ENCODE measurements around the gene ADCYAP1R1. TPM values are rescaled to one million over a fixed set of nuclear protein-coding genes. Genes with fewer than 3 reads are reported as not detected.

ADCYAP1R1 gene
- total RNA-seq, 1 experiment from 2014 or later: 8.9 TPM

GRCh38 chr7:31049005-31049765, 2.9 kb upstream of the ADCYAP1R1 start:
- DNase-seq: no peak
- TF ChIP-seq, protein P1, sequence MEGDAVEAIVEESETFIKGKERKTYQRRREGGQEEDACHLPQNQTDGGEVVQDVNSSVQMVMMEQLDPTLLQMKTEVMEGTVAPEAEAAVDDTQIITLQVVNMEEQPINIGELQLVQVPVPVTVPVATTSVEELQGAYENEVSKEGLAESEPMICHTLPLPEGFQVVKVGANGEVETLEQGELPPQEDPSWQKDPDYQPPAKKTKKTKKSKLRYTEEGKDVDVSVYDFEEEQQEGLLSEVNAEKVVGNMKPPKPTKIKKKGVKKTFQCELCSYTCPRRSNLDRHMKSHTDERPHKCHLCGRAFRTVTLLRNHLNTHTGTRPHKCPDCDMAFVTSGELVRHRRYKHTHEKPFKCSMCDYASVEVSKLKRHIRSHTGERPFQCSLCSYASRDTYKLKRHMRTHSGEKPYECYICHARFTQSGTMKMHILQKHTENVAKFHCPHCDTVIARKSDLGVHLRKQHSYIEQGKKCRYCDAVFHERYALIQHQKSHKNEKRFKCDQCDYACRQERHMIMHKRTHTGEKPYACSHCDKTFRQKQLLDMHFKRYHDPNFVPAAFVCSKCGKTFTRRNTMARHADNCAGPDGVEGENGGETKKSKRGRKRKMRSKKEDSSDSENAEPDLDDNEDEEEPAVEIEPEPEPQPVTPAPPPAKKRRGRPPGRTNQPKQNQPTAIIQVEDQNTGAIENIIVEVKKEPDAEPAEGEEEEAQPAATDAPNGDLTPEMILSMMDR (conservative IDR thresholded peaks at IDR 0.05): no peak
- Histone ChIP-seq H4K20me1 (ENCODE audit: control insufficient read depth, insufficient read depth, insufficient read length) (no peaks in the 10 kb centered on the region), H3K18ac (ENCODE audit: insufficient read length, low read depth, low read length) (no peak overlapping the region), H3K56ac (ENCODE audit: insufficient read length, low read depth, low read length) (no peak overlapping the region), H3K9ac (ENCODE audit: extremely low read depth, insufficient read length, low read length) (no peak overlapping the region), H3K4me2 (ENCODE audit: insufficient read depth, insufficient read length, low read length) (no peak overlapping the region), H3T11ph (ENCODE audit: low read length) (no peak overlapping the region), H3K79me1 (ENCODE audit: insufficient read depth, low read depth, low read length, poor library complexity, severe bottlenecking) (no peaks in the 10 kb centered on the region), H3K4me1 (ENCODE audit: insufficient read depth, low read length) (0 out of 2 replicates have a peak, but pooled peaks cover 2% of the 10 kb centered on the region), H3K27me3 (ENCODE audit: insufficient read depth, low read length) (peaks cover 10% of the 10 kb centered on the region; the same call in 1 of the 2 replicates), H3K4ac (ENCODE audit: low read depth, low read length) (no peak overlapping the region), H3K79me2 (ENCODE audit: insufficient read depth, low read length) (no peaks in the 10 kb centered on the region), H2BK120ac (ENCODE audit: low read depth, low read length, poor library complexity, severe bottlenecking) (no peak overlapping the region), H3K23ac (ENCODE audit: insufficient read length, low read depth, low read length) (no peak overlapping the region), H2BK20ac (ENCODE audit: low read depth, low read length, poor library complexity, severe bottlenecking) (no peak overlapping the region), H2BK12ac (ENCODE audit: insufficient read length, low read depth, low read length) (no peak overlapping the region), H3K14ac (ENCODE audit: insufficient read depth, low read length) (no peak overlapping the region), H2BK15ac (ENCODE audit: low read depth, low read length) (no peak overlapping the region), H4K5ac (ENCODE audit: insufficient read length, low read depth, low read length) (no peak overlapping the region), H4K8ac (replicated peaks; ENCODE audit: insufficient read length, low read depth, low read length) (no peak overlapping the region), H3K23me2 (ENCODE audit: insufficient read length, low read depth, low read length, poor library complexity, severe bottlenecking) (peaks cover 11% of the 10 kb centered on the region), H3K9me3 (ENCODE audit: control insufficient read depth, low read depth, low read length) (no peaks in the 10 kb centered on the region), H2AFZ (ENCODE audit: low read length) (no peak overlapping the region), H2AK5ac (ENCODE audit: insufficient read length, low read length) (no peak overlapping the region), H4K91ac (ENCODE audit: insufficient read length, low read depth, low read length) (no peak overlapping the region), H2BK5ac (ENCODE audit: insufficient read length, low read length) (no peak overlapping the region), H3K27ac (ENCODE audit: insufficient read length, low read depth, low read length) (no peak overlapping the region)
- Mint-ChIP-seq H3K4me3 (no peak overlapping the region), H3K4me1 (peaks cover 26 to 44% of the 10 kb centered on the region in 2 experiments), H3K27me3 (ENCODE audit: low read depth) (peaks cover 51% of the 10 kb centered on the region), H3K36me3 (ENCODE audit: insufficient read depth in 1 of 3, low read depth in 3 of 3) (no peaks in the 10 kb centered on the region), H3K9me3 (no peaks in the 10 kb centered on the region), H3K27ac (no peak overlapping the region)
- WGBS (ENCODE audit: extremely low coverage, insufficient read length, low lambda C conversion rate): no CpG with 5 or more reads among the region's 12 CpGs
